HG03575 (cell line): ENCODE results near the gene AGRN.
"Not testable (repeated sequence)": the region's sequence is repeated elsewhere in the genome, so short reads cannot be mapped to it uniquely, and the experiment has no call there.

Source experiments
- ATAC-seq: cut with Tn5 transposase; IDR thresholded peaks from one replicate; pipeline ENCODE4 v1.9.1; 2021; ENCODE audit not compliant: unreplicated experiment, insufficient number of reproducible peaks, low FRiP score; ENCODE audit errors: extremely low read depth

The AGRN gene

GRCh38 chr1:980602-981395 lies 39.1 kb upstream of the AGRN start:
- ATAC-seq: no peak

- no peak for ATAC-seq
Observed at GRCh38 chr1:981491-981954, 38.4 kb upstream of the AGRN start.

GRCh38 chr1:981955-982558 lies 37.9 kb upstream of the AGRN start, which contains the start of gene PERM1:
Gene PERM1 (minus strand): TSS chr1:982093. CDS start chr1:981029, 1,064 bp downstream.
- no peak for ATAC-seq

- no peak for ATAC-seq
Observed at GRCh38 chr1:982765-983436, 37.0 kb upstream of the AGRN start.

GRCh38 chr1:983798-984475 lies 36.0 kb upstream of the AGRN start:
- ATAC-seq: no peak

- no peak for ATAC-seq
Observed at GRCh38 chr1:984476-984814, 35.5 kb upstream of the AGRN start.

- ATAC-seq: no peak
Observed at GRCh38 chr1:985126-985525, 34.8 kb upstream of the AGRN start.

GRCh38 chr1:988061-988460 lies 31.9 kb upstream of the AGRN start:
- ATAC-seq: not testable (repeated sequence)

- not testable (repeated sequence) for ATAC-seq
Observed at GRCh38 chr1:991275-991674, 28.6 kb upstream of the AGRN start.

GRCh38 chr1:991895-992294 lies 28.0 kb upstream of the AGRN start:
- ATAC-seq: no peak

- no peak for ATAC-seq
Observed at GRCh38 chr1:992362-992761, 27.6 kb upstream of the AGRN start.

- no peak for ATAC-seq
Observed at GRCh38 chr1:993379-993995, 26.4 kb upstream of the AGRN start.

- ATAC-seq: not testable (repeated sequence)
Observed at GRCh38 chr1:994546-994945, 25.4 kb upstream of the AGRN start.

- ATAC-seq: no peak
Observed at GRCh38 chr1:995665-996633, 24.0 kb upstream of the AGRN start.

GRCh38 chr1:996851-997712 lies 22.8 kb upstream of the AGRN start:
- ATAC-seq: no peak

GRCh38 chr1:997713-997992 lies 22.3 kb upstream of the AGRN start:
- no peak for ATAC-seq

- no peak for ATAC-seq
Observed at GRCh38 chr1:997993-998744, 21.8 kb upstream of the AGRN start.
